Activated CD4-positive, alpha-beta T cell treated with anti-CD3 and anti-CD28 coated beads, Interleukin-2, amount 10 ng/mL, durations not matched to agents 24 days and 14 days (primary cell): ENCODE measurements around the gene ARPC5L. TPM values are rescaled to one million over a fixed set of nuclear protein-coding genes. Genes with fewer than 3 reads are reported as not detected.
"Not testable (repeated sequence)": the region's sequence is repeated elsewhere in the genome, so short reads cannot be mapped to it uniquely, and the experiment has no call there.

Experiments
- DNase-seq: peaks from one replicate; pipeline ENCODE4 v3.0.0; 2022
- H3K27ac Mint-ChIP-seq: one replicate; pipeline ENCODE4 v1.8.0; 2022; ENCODE audit warnings: mild to moderate bottlenecking, mixed read lengths
- H3K27me3 Mint-ChIP-seq: one replicate; pipeline ENCODE4 v1.8.0; 2022; ENCODE audit warnings: mixed read lengths
- H3K36me3 Mint-ChIP-seq: one replicate; pipeline ENCODE4 v1.8.0; 2022; ENCODE audit warnings: low read depth, mild to moderate bottlenecking, mixed read lengths
- H3K4me1 Mint-ChIP-seq: one replicate; pipeline ENCODE4 v1.8.0; 2021; ENCODE audit warnings: mixed read lengths
- H3K4me3 Mint-ChIP-seq: one replicate; pipeline ENCODE4 v1.8.0; 2022; ENCODE audit warnings: mild to moderate bottlenecking, moderate library complexity, mixed read lengths
- H3K9me3 Mint-ChIP-seq: one replicate; pipeline ENCODE4 v1.8.0; 2021; ENCODE audit warnings: mixed read lengths
- intact Hi-C: fragments of 100-400 bp; cut with micrococcal nuclease; formaldehyde crosslinking; loops from one replicate; pipeline ENCODE4 v1.15.1; 2023
- total RNA-seq: library from RNA; stranded (reverse); gene quantifications from 2 replicates; pipeline ENCODE4 v1.2.3, GENCODE V29; 2022

The ARPC5L gene
- total RNA-seq, 1 donor from 2014 or later = 103 TPM

- Mint-ChIP-seq H3K27me3 (no peaks in the 10 kb centered on the region), H3K4me1 (no peaks in the 10 kb centered on the region), H3K36me3 (peaks cover 39% of the 10 kb centered on the region), H3K27ac (no peak overlapping the region), H3K4me3 (no peak overlapping the region), H3K9me3 (no peaks in the 10 kb centered on the region)
- intact Hi-C loops = no loop called here
- DNase-seq = no peak
Measured at GRCh38 chr9:124911766-124912165, 49.8 kb downstream of the ARPC5L start.

- Mint-ChIP-seq H3K27ac (no peak overlapping the region), H3K36me3 (peaks cover 35% of the 10 kb centered on the region), H3K4me3 (no peak overlapping the region), H3K27me3 (no peaks in the 10 kb centered on the region), H3K9me3 (no peaks in the 10 kb centered on the region), H3K4me1 (no peaks in the 10 kb centered on the region)
- no peak for DNase-seq
- intact Hi-C loops = no loop called here
Measured at GRCh38 chr9:124913378-124913777, 51.4 kb downstream of the ARPC5L start.

- intact Hi-C loops = no loop called here
- H3K36me3 Mint-ChIP-seq = peaks cover 38% of the 10 kb centered on the region
- DNase-seq = no peak
- no peak overlapping the region for H3K27ac Mint-ChIP-seq
- H3K9me3 Mint-ChIP-seq = no peaks in the 10 kb centered on the region
- H3K27me3 Mint-ChIP-seq = no peaks in the 10 kb centered on the region
- H3K4me1 Mint-ChIP-seq = no peaks in the 10 kb centered on the region
- H3K4me3 Mint-ChIP-seq = no peak overlapping the region
Measured at GRCh38 chr9:124914753-124915405, 52.9 kb downstream of the ARPC5L start.

DNA sequence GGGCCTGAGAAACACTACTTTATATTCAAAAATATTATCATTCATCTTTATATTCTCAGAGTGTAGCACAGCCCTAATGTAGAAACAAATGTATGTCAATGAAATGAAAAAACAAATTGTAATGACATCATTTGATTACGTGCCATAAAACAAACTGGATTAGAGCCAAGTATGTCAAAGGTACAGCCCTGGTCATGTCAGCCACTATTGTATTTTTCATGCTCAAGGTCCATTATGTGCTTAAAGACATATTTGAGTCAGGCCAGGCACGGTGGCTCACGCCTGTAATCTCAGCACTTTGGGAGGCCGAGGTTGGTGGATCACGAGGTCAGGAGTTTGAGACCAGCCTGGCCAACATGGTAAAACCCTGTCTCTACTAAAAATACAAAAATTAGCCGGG, 58.5 kb downstream of the ARPC5L start:
- H3K36me3 Mint-ChIP-seq = peaks cover 39% of the 10 kb centered on the region
- H3K4me3 Mint-ChIP-seq, H3K27me3 Mint-ChIP-seq, H3K4me1 Mint-ChIP-seq, H3K27ac Mint-ChIP-seq, intact Hi-C loops, DNase-seq, H3K9me3 Mint-ChIP-seq: not testable (repeated sequence)

Other genes starting within 250 kb of the ARPC5L start
- 2.3 and 2.7 TPM in 2 replicates for gene NR6A1, start 90.8 kb upstream of the ARPC5L start, total RNA-seq
- not detected in 2 replicates for gene OLFML2A, start 85.0 kb upstream of the ARPC5L start, total RNA-seq
- not detected in 2 replicates for gene WDR38, start 8.7 kb upstream of the ARPC5L start, total RNA-seq
- 1,878 and 1,905 TPM in 2 replicates for gene RPL35, start 173 bp upstream of the ARPC5L start, total RNA-seq
- gene GOLGA1, start 79.0 kb downstream of the ARPC5L start, total RNA-seq = 17.3 and 19.3 TPM in 2 replicates